Panc1 (cell line): ENCODE measurements around the gene FGR.

Experiments
- POLR2AphosphoS5 ChIP-seq: IDR thresholded peaks from 2 replicates; pipeline ENCODE4 v1.6.1; 2012; ENCODE audit warnings: mild to moderate bottlenecking, low read depth, low read length, moderate library complexity
- REST ChIP-seq, 2 experiments: IDR thresholded peaks; 2 replicates each; pipeline ENCODE4 v1.6.1; 2011 to 2012; ENCODE audit warnings: low read depth in 2 of 2, control low read depth in 1 of 2, low read length in 1 of 2, mild to moderate bottlenecking in 1 of 2, moderate library complexity in 1 of 2; ENCODE audit not compliant: insufficient read depth in 1 of 2
- SIN3A ChIP-seq: IDR thresholded peaks from 2 replicates; pipeline ENCODE4 v1.6.1; 2012; ENCODE audit warnings: low read depth, mild to moderate bottlenecking, low read length, moderate library complexity, borderline replicate concordance; ENCODE audit not compliant: insufficient read depth
- TCF7L2 ChIP-seq: IDR thresholded peaks from 2 replicates; pipeline ENCODE4 v1.6.1; 2011; ENCODE audit warnings: mild to moderate bottlenecking, low read depth, low read length, inconsistent platforms
- TF ChIP-seq, protein P1 (sequence below): fragments of 450-650 bp; IDR thresholded peaks from 2 replicates; pipeline ENCODE4 v1.5.1; 2017; ENCODE audit warnings: mild to moderate bottlenecking

GRCh38 chr1:27593678-27594563, 41.1 kb downstream of the FGR start:
- TF ChIP-seq, protein P1, sequence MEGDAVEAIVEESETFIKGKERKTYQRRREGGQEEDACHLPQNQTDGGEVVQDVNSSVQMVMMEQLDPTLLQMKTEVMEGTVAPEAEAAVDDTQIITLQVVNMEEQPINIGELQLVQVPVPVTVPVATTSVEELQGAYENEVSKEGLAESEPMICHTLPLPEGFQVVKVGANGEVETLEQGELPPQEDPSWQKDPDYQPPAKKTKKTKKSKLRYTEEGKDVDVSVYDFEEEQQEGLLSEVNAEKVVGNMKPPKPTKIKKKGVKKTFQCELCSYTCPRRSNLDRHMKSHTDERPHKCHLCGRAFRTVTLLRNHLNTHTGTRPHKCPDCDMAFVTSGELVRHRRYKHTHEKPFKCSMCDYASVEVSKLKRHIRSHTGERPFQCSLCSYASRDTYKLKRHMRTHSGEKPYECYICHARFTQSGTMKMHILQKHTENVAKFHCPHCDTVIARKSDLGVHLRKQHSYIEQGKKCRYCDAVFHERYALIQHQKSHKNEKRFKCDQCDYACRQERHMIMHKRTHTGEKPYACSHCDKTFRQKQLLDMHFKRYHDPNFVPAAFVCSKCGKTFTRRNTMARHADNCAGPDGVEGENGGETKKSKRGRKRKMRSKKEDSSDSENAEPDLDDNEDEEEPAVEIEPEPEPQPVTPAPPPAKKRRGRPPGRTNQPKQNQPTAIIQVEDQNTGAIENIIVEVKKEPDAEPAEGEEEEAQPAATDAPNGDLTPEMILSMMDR, result no peak
- TF ChIP-seq POLR2AphosphoS5, result no peak
- TF ChIP-seq SIN3A, result no peak
- TF ChIP-seq REST (IDR thresholded peaks at IDR 0.05; ENCODE audit: insufficient read depth in 1 of 2, low read depth in 2 of 2, low read length in 1 of 2), result no peak
- TF ChIP-seq TCF7L2, result no peak
